ENCODE results near the gene CPSF2.

Gene CPSF2

GRCh38 chr14:92122351-92122677, 545 bp downstream of the CPSF2 start:
- no peaks in the 10 kb centered on the region for H3K9me2 ChIP-seq (ENCODE audit: low read depth, low read length)
- H3K27me3 ChIP-seq (ENCODE audit: insufficient read depth, low read length): no peaks in the 10 kb centered on the region
- H3K36me3 ChIP-seq (ENCODE audit: insufficient read depth, low read length): peaks cover 63% of the 10 kb centered on the region
- peak overlapping the region; percentile 96 for H3K4me3 ChIP-seq (ENCODE audit: low read depth, low read length, poor library complexity, severe bottlenecking)
- no peaks in the 10 kb centered on the region for H4K20me1 ChIP-seq (ENCODE audit: insufficient read depth, low read length)
- no peak overlapping the region for H2AFZ ChIP-seq (ENCODE audit: low read length)
- H3K9ac ChIP-seq (ENCODE audit: low read length): peak overlapping the region; percentile 98
- no peaks in the 10 kb centered on the region for H3F3A ChIP-seq (ENCODE audit: insufficient read depth, low read length)
- H3K4me1 ChIP-seq (ENCODE audit: insufficient read depth, low read length, severe bottlenecking): peaks cover 40% of the 10 kb centered on the region
- H3K79me2 ChIP-seq (ENCODE audit: insufficient read depth, low read length): peaks cover 18% of the 10 kb centered on the region
- no peaks in the 10 kb centered on the region for H3K9me3 ChIP-seq (ENCODE audit: low read length)
- H3K4me2 ChIP-seq (ENCODE audit: low read length): peak overlapping the region; percentile 81
- TF ChIP-seq EZH2 (IDR thresholded peaks at IDR 0.05; ENCODE audit: borderline replicate concordance, low read length): no peak
- no peak for TF ChIP-seq CTCF (IDR thresholded peaks at IDR 0.05; ENCODE audit: low read length)
- H3K27ac ChIP-seq (ENCODE audit: low read depth, low read length, poor library complexity, severe bottlenecking): peak overlapping the region; percentile 73

GRCh38 chr14:92122761-92123160, 992 bp downstream of the CPSF2 start:
- TF ChIP-seq EZH2 (IDR thresholded peaks at IDR 0.05; ENCODE audit: borderline replicate concordance, low read length) (no peak), CTCF (IDR thresholded peaks at IDR 0.05; ENCODE audit: low read length) (no peak)
- Histone ChIP-seq H2AFZ (ENCODE audit: low read length) (no peak overlapping the region), H3K27ac (ENCODE audit: low read depth, low read length, poor library complexity, severe bottlenecking) (peak overlapping the region; percentile 73), H3F3A (ENCODE audit: insufficient read depth, low read length) (no peaks in the 10 kb centered on the region), H4K20me1 (ENCODE audit: insufficient read depth, low read length) (no peaks in the 10 kb centered on the region), H3K36me3 (ENCODE audit: insufficient read depth, low read length) (peaks cover 63% of the 10 kb centered on the region), H3K9me3 (ENCODE audit: low read length) (no peaks in the 10 kb centered on the region), H3K4me1 (ENCODE audit: insufficient read depth, low read length, severe bottlenecking) (peaks cover 40% of the 10 kb centered on the region), H3K9ac (ENCODE audit: low read length) (peak overlapping the region; percentile 98), H3K79me2 (ENCODE audit: insufficient read depth, low read length) (peaks cover 18% of the 10 kb centered on the region), H3K4me2 (ENCODE audit: low read length) (peak overlapping the region; percentile 81), H3K9me2 (ENCODE audit: low read depth, low read length) (no peaks in the 10 kb centered on the region), H3K27me3 (ENCODE audit: insufficient read depth, low read length) (no peaks in the 10 kb centered on the region), H3K4me3 (ENCODE audit: low read depth, low read length, poor library complexity, severe bottlenecking) (peak overlapping the region; percentile 96)

GRCh38 chr14:92134456-92134855, 12.7 kb downstream of the CPSF2 start:
- no peaks in the 10 kb centered on the region for H3K79me2 ChIP-seq (ENCODE audit: insufficient read depth, low read length)
- H3K9ac ChIP-seq (ENCODE audit: low read length): no peak overlapping the region
- H3K36me3 ChIP-seq (ENCODE audit: insufficient read depth, low read length): peaks cover 94% of the 10 kb centered on the region
- H3K27ac ChIP-seq (ENCODE audit: low read depth, low read length, poor library complexity, severe bottlenecking): no peak overlapping the region
- no peaks in the 10 kb centered on the region for H3F3A ChIP-seq (ENCODE audit: insufficient read depth, low read length)
- TF ChIP-seq CTCF (IDR thresholded peaks at IDR 0.05; ENCODE audit: low read length): no peak
- no peak for TF ChIP-seq EZH2 (IDR thresholded peaks at IDR 0.05; ENCODE audit: borderline replicate concordance, low read length)
- no peaks in the 10 kb centered on the region for H3K9me3 ChIP-seq (ENCODE audit: low read length)
- H3K4me2 ChIP-seq (ENCODE audit: low read length): no peak overlapping the region
- H2AFZ ChIP-seq (ENCODE audit: low read length): no peak overlapping the region
- H3K27me3 ChIP-seq (ENCODE audit: insufficient read depth, low read length): no peaks in the 10 kb centered on the region
- H4K20me1 ChIP-seq (ENCODE audit: insufficient read depth, low read length): no peaks in the 10 kb centered on the region
- no peaks in the 10 kb centered on the region for H3K9me2 ChIP-seq (ENCODE audit: low read depth, low read length)
- H3K4me1 ChIP-seq (ENCODE audit: insufficient read depth, low read length, severe bottlenecking): no peaks in the 10 kb centered on the region
- no peak overlapping the region for H3K4me3 ChIP-seq (ENCODE audit: low read depth, low read length, poor library complexity, severe bottlenecking)

Measured in OCI-LY1 (cell line).